ENCODE results near the gene UNC13D. TPM values are rescaled to one million over a fixed set of nuclear protein-coding genes. Genes with fewer than 3 reads are reported as not detected.

UNC13D gene
- total and polyA plus RNA-seq, 9 of the 15 experiments (the other 6 are each of a cell fraction or from before 2014, with no cell fraction given): 0.86 to 244 (median 69.2) TPM

GRCh38 chr17:75785016-75785890 is 59.0 kb downstream of the UNC13D start (continued):
- TF ChIP-seq MLLT1 (IDR thresholded peaks at IDR 0.05) (peak; percentile 53 to 80; a peak in 1 of 4 replicates), TARDBP (IDR thresholded peaks at IDR 0.05) (no peak), BRD4 (IDR thresholded peaks at IDR 0.05) (peak; percentile 98), NCOA1 (IDR thresholded peaks at IDR 0.05; ENCODE audit: low read depth) (peak; percentile 96), ZNF707 (CRISPR knock-in tag; conservative IDR thresholded peaks at IDR 0.05) (no peak), ESRRA (IDR thresholded peaks at IDR 0.05; ENCODE audit: borderline replicate concordance, low read depth) (no peak), BRF2 (IDR thresholded peaks at IDR 0.05; ENCODE audit: borderline replicate concordance, insufficient read depth, insufficient read length) (no peak), KAT2B (IDR thresholded peaks at IDR 0.05; ENCODE audit: low read depth, low read length) (peak; percentile 98), ZNF197 (CRISPR knock-in tag; IDR thresholded peaks at IDR 0.05; ENCODE audit: low read depth) (peak; percentile 51; the same call in 1 of the 2 replicates), TFE3 (CRISPR knock-in tag; IDR thresholded peaks at IDR 0.05) (peak; percentile 44; the same call in 1 of the 2 replicates), ARID2 (IDR thresholded peaks at IDR 0.05) (no peak), CBX2 (IDR thresholded peaks at IDR 0.05; ENCODE audit: insufficient read depth, low read length, poor library complexity, severe bottlenecking) (no peak), CREB5 (CRISPR knock-in tag; IDR thresholded peaks at IDR 0.05) (no peak), TFAM (CRISPR knock-in tag; conservative IDR thresholded peaks at IDR 0.05) (no peak), FOXK2 (conservative IDR thresholded peaks at IDR 0.05 in 1 of 2, IDR thresholded peaks at IDR 0.05 in 1 of 2; ENCODE audit: low read depth in 2 of 2) (no peak), SNAPC5 (CRISPR knock-in tag; IDR thresholded peaks at IDR 0.05) (no peak), ZNF24 (IDR thresholded peaks at IDR 0.05) (peak; percentile 40), JUN (IDR thresholded peaks at IDR 0.05; ENCODE audit: borderline replicate concordance, low read depth, low read length) (peak; percentile 91), JUN (CRISPR knock-in tag; IDR thresholded peaks at IDR 0.05; ENCODE audit: borderline replicate concordance) (0 out of 2 replicates have a peak, but pooled peaks have one; percentile 1), ZFP36 (IDR thresholded peaks at IDR 0.05; ENCODE audit: low read depth, low read length, partially characterized antibody) (no peak), ESRRB (CRISPR knock-in tag; IDR thresholded peaks at IDR 0.05; ENCODE audit: borderline replicate concordance) (0 out of 2 replicates have a peak, but pooled peaks have one; percentile 49), HNRNPLL (IDR thresholded peaks at IDR 0.05; ENCODE audit: low read depth, low read length, poor library complexity, severe bottlenecking) (peak; percentile 55)
